Measurements from ENCODE around the gene BAK1. TPM values are rescaled to one million over a fixed set of nuclear protein-coding genes. Genes with fewer than 3 reads are reported as not detected.

Gene BAK1
- total and polyA plus RNA-seq, 2 of the 4 experiments (the other 2 are of a cell fraction), result 12.0 to 19.0 TPM

GRCh38 chr6:33607126-33607783, 27.2 kb upstream of the BAK1 start:
- no peak overlapping the region for H3K27ac ChIP-seq (ENCODE audit: insufficient read depth, low read length)
- H3K4me3 ChIP-seq (ENCODE audit: insufficient read depth, low read depth, low read length), result no peak overlapping the region
- no peak overlapping the region for H2BK20ac ChIP-seq (ENCODE audit: low read depth, low read length)
- H2AK9ac ChIP-seq (replicated peaks; ENCODE audit: low read depth, low read length, poor library complexity), result no peak overlapping the region
- WGBS, 2 experiments (ENCODE audit: extremely low coverage in 2 of 2, insufficient read length in 1 of 2), result 0% methylated on average over 1 of the region's 8 CpGs; no CpG with 5 or more reads in 1 of the 2 experiments
- H2AFZ ChIP-seq (replicated peaks; ENCODE audit: low read length, poor library complexity), result no peak overlapping the region
- no peak overlapping the region for H2BK15ac ChIP-seq (ENCODE audit: low read depth, low read length)
- no peak overlapping the region for H3K9ac ChIP-seq (ENCODE audit: low read depth, low read length)
- no peak overlapping the region for H3K4me2 ChIP-seq (ENCODE audit: low read depth, low read length)
- ChIA-PET CTCF (interaction anchor here (0.6 to 1.4 kb wide), 4 partner anchors 9 to 164 kb away, joined by 3 to 4 read pairs (median 3); no protein-coding TSS in a partner anchor), POLR2A (ENCODE audit: unreplicated experiment) (interaction anchor here (0.7 kb wide), 1 partner anchor 17 kb away, joined by 8 read pairs; no protein-coding TSS in a partner anchor)
- H2AK5ac ChIP-seq (ENCODE audit: low read depth, low read length), result 0 out of 2 replicates have a peak overlapping the region, but pooled peaks have one; percentile 8
- in situ Hi-C loops (cut with MboI; ENCODE audit: low sequenced_read_pairs) (no loop called here), dilution Hi-C loops (cut with HindIII; ENCODE audit: low sequenced_read_pairs, unreplicated experiment) (no loop called here), intact Hi-C loops (cut with micrococcal nuclease) (no loop called here)
- TF ChIP-seq CTCF (conservative IDR thresholded peaks at IDR 0.05; ENCODE audit: low read depth, low read length) (no peak), POLR2A (IDR thresholded peaks at IDR 0.05; ENCODE audit: low read depth, low read length) (no peak), USF2 (IDR thresholded peaks at IDR 0.05; ENCODE audit: low read depth, low read length) (no peak), RFX5 (IDR thresholded peaks at IDR 0.05; ENCODE audit: low read depth, low read length) (no peak)
- no peak overlapping the region for H3K23ac ChIP-seq (ENCODE audit: low read depth, low read length)
- no peak overlapping the region for H4K91ac ChIP-seq (ENCODE audit: insufficient read depth, low read depth, low read length)
- H3K14ac ChIP-seq (replicated peaks; ENCODE audit: low read depth, low read length), result no peak overlapping the region
- peaks cover 10% of the 10 kb centered on the region for H3K4me1 ChIP-seq (ENCODE audit: control insufficient read depth, insufficient read depth, low read length)
- H3K56ac ChIP-seq (ENCODE audit: extremely low read depth, insufficient read depth, low read length), result no peak overlapping the region
- H2BK5ac ChIP-seq (ENCODE audit: low read depth, low read length, poor library complexity, severe bottlenecking), result no peak overlapping the region
- no peak overlapping the region for H3K18ac ChIP-seq (ENCODE audit: low read depth, low read length)
- no TSS peak for BruUV-seq (replicated peaks)
- no peaks in the 10 kb centered on the region for H3K36me3 ChIP-seq (ENCODE audit: control insufficient read depth, insufficient read depth, low read length)
- H3K27me3 ChIP-seq (ENCODE audit: control insufficient read depth, insufficient read depth, low read length), result no peaks in the 10 kb centered on the region
- H4K8ac ChIP-seq (ENCODE audit: low read depth in 2 of 2, low read length in 2 of 2), result no peak overlapping the region
- peaks cover 13% of the 10 kb centered on the region; the same call in 1 of the 2 replicates for H3K9me1 ChIP-seq (ENCODE audit: insufficient read depth, low read length)
- no peak overlapping the region for H2BK120ac ChIP-seq (ENCODE audit: low read depth, low read length)
- H4K20me1 ChIP-seq (ENCODE audit: insufficient read depth, low read length), result no peaks in the 10 kb centered on the region
- DNase-seq (no peak), ATAC-seq (ENCODE audit: low read depth) (no peak)
- H4K5ac ChIP-seq (ENCODE audit: low read depth, low read length), result no peak overlapping the region
- no peak overlapping the region for H3K4ac ChIP-seq (ENCODE audit: low read depth, low read length)
- no peaks in the 10 kb centered on the region for H3K9me3 ChIP-seq (ENCODE audit: control insufficient read depth, insufficient read depth, low read length)
- no peaks in the 10 kb centered on the region for H3K79me1 ChIP-seq (ENCODE audit: low read depth in 1 of 2, low read length in 2 of 2)
